H1 (cell line): ENCODE results near the gene PRSS50. TPM values are rescaled to one million over a fixed set of nuclear protein-coding genes. Genes with fewer than 3 reads are reported as not detected.

Experiments used
- CTCF ChIA-PET: fragments of 300-600 bp; sonication (Branson Sonifier 250); formaldehyde crosslinking; loops from one replicate; lab custom pipeline; 2021; ENCODE audit not compliant: partially characterized antibody; lab: Charles Lee
- POLR2A ChIA-PET: fragments of 300-600 bp; sonication (Branson Sonifier 250); formaldehyde crosslinking; loops from one replicate; lab custom pipeline; 2021; ENCODE audit warnings: inconsistent platforms; ENCODE audit not compliant: partially characterized antibody; lab: Charles Lee
- DNase-seq, 2 experiments: peaks; one replicate each; pipeline versions ENCODE4 v3.0.0 to v3.0.0-alpha.2; 2010 to 2022; ENCODE audit warnings: low spot score in 2 of 2, low read depth in 1 of 2, mixed read lengths in 1 of 2
- FAIRE-seq: peaks from 2 replicates; lab custom pipeline; 2011; peaks lifted over from hg19 to GRCh38; lab: Jason Lieb, UNC
- H2AFZ ChIP-seq: 2 replicates; pipeline ENCODE4 v1.8.1; 2012; ENCODE audit warnings: low read length, inconsistent platforms
- H2AK5ac ChIP-seq: 2 replicates; pipeline ENCODE4 v1.6.1; 2013; ENCODE audit warnings: low read depth, low read length
- H2BK120ac ChIP-seq: replicated peaks from 2 replicates; pipeline ENCODE3; 2013; ENCODE audit warnings: low read depth, low read length, inconsistent platforms
- H2BK12ac ChIP-seq: 2 replicates; pipeline ENCODE4 v1.6.1; 2013; ENCODE audit warnings: low read depth, low read length
- H2BK15ac ChIP-seq: 2 replicates; pipeline ENCODE4 v1.6.1; 2013; ENCODE audit warnings: low read length
- H2BK20ac ChIP-seq: 2 replicates; pipeline ENCODE4 v1.6.1; 2013; ENCODE audit warnings: low read length
- H2BK5ac ChIP-seq: 2 replicates; pipeline ENCODE4 v1.6.1; 2013; ENCODE audit warnings: low read depth, low read length
- H3K14ac ChIP-seq: 2 replicates; pipeline ENCODE4 v1.6.1; 2013; ENCODE audit warnings: inconsistent platforms; ENCODE audit not compliant: insufficient read length
- H3K18ac ChIP-seq: 2 replicates; pipeline ENCODE4 v1.6.1; 2013; ENCODE audit warnings: low read length; ENCODE audit errors: extremely low read depth
- H3K23ac ChIP-seq: 2 replicates; pipeline ENCODE4 v1.6.1; 2013; ENCODE audit warnings: inconsistent platforms; ENCODE audit not compliant: insufficient read length
- H3K23me2 ChIP-seq: 2 replicates; pipeline ENCODE4 v1.6.1; 2013; ENCODE audit warnings: low read depth, low read length
- H3K27ac ChIP-seq: 2 replicates; pipeline ENCODE4 v1.6.1; 2011; ENCODE audit warnings: low read depth, low read length, inconsistent platforms
- H3K27me3 ChIP-seq, 4 experiments: replicated peaks in 1 of 4; 1 replicate in 1 of 4; 2 replicates in 3 of 4; pipeline versions ENCODE4 v1.6.1 to v1.8.1; 2011 to 2013; ENCODE audit warnings: low read length in 3 of 4, mild to moderate bottlenecking in 3 of 4, inconsistent platforms in 2 of 4, mixed read lengths in 2 of 4, moderate library complexity in 1 of 4; ENCODE audit not compliant: control insufficient read depth in 3 of 4, insufficient read depth in 3 of 4; ENCODE audit errors: extremely low read depth in 1 of 4
- H3K36me3 ChIP-seq, 4 experiments: 2 replicates each; pipeline versions ENCODE4 v1.6.1 to v1.8.1; 2011 to 2013; ENCODE audit warnings: mild to moderate bottlenecking in 4 of 4, low read length in 3 of 4, moderate library complexity in 2 of 4, control low read depth in 1 of 4, inconsistent platforms in 1 of 4; ENCODE audit not compliant: insufficient read depth in 4 of 4, control insufficient read depth in 2 of 4
- H3K4ac ChIP-seq: replicated peaks from 2 replicates; pipeline ENCODE3; 2013; ENCODE audit warnings: low read length, low read depth, mixed read lengths, inconsistent platforms; ENCODE audit not compliant: insufficient read length
- H3K4me1 ChIP-seq, 4 experiments: replicated peaks in 1 of 4; 1 replicate in 1 of 4; 2 replicates in 3 of 4; pipeline versions ENCODE4 v1.6.1 to v1.8.1; 2011 to 2013; ENCODE audit warnings: low read length in 3 of 4, inconsistent platforms in 2 of 4, mixed read lengths in 1 of 4; ENCODE audit not compliant: insufficient read depth in 4 of 4, control insufficient read depth in 3 of 4
- H3K4me2 ChIP-seq, 2 experiments: 2 replicates each; pipeline versions ENCODE4 v1.6.1 to v1.8.1; 2011 to 2013; ENCODE audit warnings: low read depth in 2 of 2, low read length in 2 of 2, control low read depth in 1 of 2, inconsistent platforms in 1 of 2, mild to moderate bottlenecking in 1 of 2; ENCODE audit not compliant: insufficient read depth in 1 of 2
- H3K4me3 ChIP-seq, 4 experiments: fragments of 200-600, 300-600 bp in 1 of 4; sonication (generic), shearing (Covaris generic), sonication (Bioruptor Twin) in 1 of 4; 2 replicates each; pipeline versions ENCODE4 v1.5.1 to v1.8.1; 2011 to 2016; ENCODE audit warnings: low read length in 4 of 4, low read depth in 3 of 4, control low read depth in 2 of 4, inconsistent platforms in 2 of 4, mild to moderate bottlenecking in 2 of 4, mixed read lengths in 1 of 4, moderate library complexity in 1 of 4; ENCODE audit not compliant: insufficient read depth in 2 of 4; ENCODE audit errors: extremely low read depth in 1 of 4
- H3K56ac ChIP-seq: replicated peaks from 2 replicates; pipeline ENCODE3; 2013; ENCODE audit warnings: low read depth, mild to moderate bottlenecking, mixed read lengths, low read length, inconsistent platforms; ENCODE audit not compliant: insufficient read length
- H3K79me1 ChIP-seq: 2 replicates; pipeline ENCODE4 v1.6.1; 2013; ENCODE audit warnings: low read depth, low read length, control low read depth
- H3K79me2 ChIP-seq, 2 experiments: 2 replicates each; pipeline versions ENCODE4 v1.6.1 to v1.8.1; 2012 to 2013; ENCODE audit warnings: low read length in 2 of 2, mild to moderate bottlenecking in 2 of 2, inconsistent platforms in 1 of 2; ENCODE audit not compliant: insufficient read depth in 2 of 2, control insufficient read depth in 1 of 2
- H3K9ac ChIP-seq, 4 experiments: replicated peaks in 1 of 4; 1 replicate in 1 of 4; 2 replicates in 3 of 4; pipeline versions ENCODE4 v1.6.1 to v1.8.1; 2011 to 2013; ENCODE audit warnings: low read depth in 3 of 4, low read length in 3 of 4, control low read depth in 2 of 4, mild to moderate bottlenecking in 2 of 4, moderate library complexity in 2 of 4, inconsistent platforms in 1 of 4; ENCODE audit errors: extremely low read depth in 1 of 4
- H3K9me3 ChIP-seq, 2 experiments: 2 replicates each; pipeline versions ENCODE4 v1.6.1 to v1.8.1; 2012 to 2013; ENCODE audit warnings: mild to moderate bottlenecking in 2 of 2, moderate library complexity in 2 of 2, control low read depth in 1 of 2, inconsistent platforms in 1 of 2, low read depth in 1 of 2, low read length in 1 of 2, mixed read lengths in 1 of 2; ENCODE audit not compliant: insufficient read depth in 2 of 2
- H4K20me1 ChIP-seq, 2 experiments: replicated peaks in 1 of 2; 2 replicates each; pipeline versions ENCODE3 to v1.8.1; 2011 to 2013; ENCODE audit warnings: inconsistent platforms in 2 of 2, low read length in 2 of 2, mild to moderate bottlenecking in 1 of 2; ENCODE audit not compliant: insufficient read depth in 2 of 2, control insufficient read depth in 1 of 2
- H4K5ac ChIP-seq: 2 replicates; pipeline ENCODE4 v1.6.1; 2013; ENCODE audit warnings: low read length, low read depth, mixed read lengths, inconsistent platforms; ENCODE audit not compliant: insufficient read length
- H4K8ac ChIP-seq: 2 replicates; pipeline ENCODE4 v1.8.0; 2013; ENCODE audit warnings: mild to moderate bottlenecking, moderate library complexity, low read length, inconsistent platforms; ENCODE audit not compliant: insufficient read depth; ENCODE audit errors: extremely low read depth
- H4K91ac ChIP-seq: replicated peaks from 2 replicates; pipeline ENCODE3; 2013; ENCODE audit warnings: low read length, mixed read lengths, inconsistent platforms; ENCODE audit not compliant: insufficient read length
- BCL11A ChIP-seq, 2 experiments: IDR thresholded peaks; one replicate each; pipeline ENCODE4 v1.6.1; 2011; ENCODE audit warnings: low read depth in 2 of 2, low read length in 2 of 2, mild to moderate bottlenecking in 2 of 2
- CHD1 ChIP-seq: IDR thresholded peaks from 2 replicates; pipeline ENCODE4 v1.6.1; 2012; ENCODE audit warnings: low read depth, low read length, improper control_type of control experiment
- CHD2 ChIP-seq: IDR thresholded peaks from 2 replicates; pipeline ENCODE4 v1.6.1; 2012; ENCODE audit warnings: low read length, improper control_type of control experiment
- CREB1 ChIP-seq: IDR thresholded peaks from 2 replicates; pipeline ENCODE4 v1.6.1; 2012; ENCODE audit warnings: inconsistent platforms
- E2F6 ChIP-seq: IDR thresholded peaks from 2 replicates; pipeline ENCODE4 v1.6.1; 2012; ENCODE audit warnings: inconsistent platforms
- GABPA ChIP-seq: IDR thresholded peaks from 2 replicates; pipeline ENCODE4 v1.6.1; 2011; ENCODE audit warnings: mild to moderate bottlenecking, low read length, moderate library complexity, borderline replicate concordance; ENCODE audit not compliant: insufficient read depth
- JUN ChIP-seq: IDR thresholded peaks from 2 replicates; pipeline ENCODE4 v1.6.1; 2011; ENCODE audit warnings: low read depth, mild to moderate bottlenecking, improper control_type of control experiment, low read length
- JUND ChIP-seq: IDR thresholded peaks from 2 replicates; pipeline ENCODE4 v1.6.1; 2011; ENCODE audit warnings: mild to moderate bottlenecking, improper control_type of control experiment, low read length
- POLR2A ChIP-seq, 2 experiments: IDR thresholded peaks; 1 replicate in 1 of 2; 2 replicates in 1 of 2; pipeline ENCODE4 v1.6.1; 2011; ENCODE audit warnings: low read depth in 2 of 2, low read length in 2 of 2, mild to moderate bottlenecking in 2 of 2; ENCODE audit errors: control extremely low read depth in 1 of 2
- SIN3A ChIP-seq, 2 experiments: IDR thresholded peaks in 1 of 2; conservative IDR thresholded peaks in 1 of 2; 2 replicates each; pipeline ENCODE4 v1.6.1; 2011 to 2012; ENCODE audit warnings: low read length in 2 of 2, improper control_type of control experiment in 1 of 2, low read depth in 1 of 2, mild to moderate bottlenecking in 1 of 2
- TAF1 ChIP-seq: IDR thresholded peaks from 2 replicates; pipeline ENCODE4 v1.6.1; 2011; ENCODE audit warnings: mild to moderate bottlenecking, low read depth, low read length
- YY1 ChIP-seq: IDR thresholded peaks from 2 replicates; pipeline ENCODE4 v1.6.1; 2011; ENCODE audit warnings: low read depth, mild to moderate bottlenecking, low read length
- WGBS, 2 experiments: shearing (Covaris generic) in 1 of 2; methylation state at CpG; one replicate each; pipeline versions ENCODE4 v1.1.6 to v1.1.7; 2013 to 2015; ENCODE audit warnings: low lambda C conversion rate in 2 of 2, mixed read lengths in 2 of 2, inconsistent platforms in 1 of 2, low coverage in 1 of 2, missing lambda C conversion rate in 1 of 2; ENCODE audit not compliant: insufficient replicate concordance in 2 of 2, insufficient coverage in 1 of 2, insufficient read length in 1 of 2; ENCODE audit errors: extremely low coverage in 1 of 2, missing lambda C conversion rate in 1 of 2; 5-methylcytosine and 5-hydroxymethylcytosine counted together
- polyA plus RNA-seq, 7 experiments: library from polyadenylated mRNA; depleted of rRNA in 3 of 7; stranded (reverse) in 5 of 7; unstranded in 2 of 7; fragments of >200 nt in 5 of 7; fragments of 200-250 nt in 2 of 7; gene quantifications; 1 replicate in 5 of 7; 2 replicates in 1 of 7; 4 replicates in 1 of 7; pipeline versions ENCODE4 v1.2.1 to v1.2.3, GENCODE V29; 2011 to 2013; ENCODE audit warnings: missing spikeins in 2 of 7, mixed read lengths in 2 of 7
- total RNA-seq: library from RNA; stranded (reverse); fragmentation: NEBNext Ultra II Directional; extraction: Animal tissue kit (Norgen Biotek cat#: 25700); gene quantifications from 2 replicates; pipeline ENCODE4 v1.2.1, GENCODE V29; 2021

Gene PRSS50
- total and polyA plus RNA-seq, 2 of the 8 experiments (the other 6 are each of a cell fraction or from before 2014, with no cell fraction given) = 0.47 to 0.71 TPM

- Histone ChIP-seq H3K79me1 (no peaks in the 10 kb centered on the region), H3K56ac (no peak overlapping the region), H2AFZ (no peak overlapping the region), H2BK5ac (no peak overlapping the region), H3K9ac (no peak overlapping the region), H3K23me2 (no peaks in the 10 kb centered on the region), H4K20me1 (peaks cover 2 to 4% of the 10 kb centered on the region in 2 experiments)
- TF ChIP-seq GABPA (no peak), TAF1 (no peak), JUND (no peak), BCL11A (IDR thresholded peaks at IDR 0.05; ENCODE audit: low read depth in 2 of 2, low read length in 2 of 2) (no peak), YY1 (no peak), SIN3A (conservative IDR thresholded peaks at IDR 0.05 in 1 of 2, IDR thresholded peaks at IDR 0.05 in 1 of 2; ENCODE audit: low read depth in 1 of 2, low read length in 2 of 2) (no peak), CHD2 (no peak), CREB1 (no peak), JUN (no peak), E2F6 (no peak), POLR2A (IDR thresholded peaks at IDR 0.05; ENCODE audit: control extremely low read depth in 1 of 2, low read depth in 2 of 2, low read length in 2 of 2) (no peak), CHD1 (no peak)
- TF ChIP-seq, all 59 proteins: peak for 0
- no peak overlapping the region for H2AK5ac ChIP-seq
- no peaks in the 10 kb centered on the region for H3K36me3 ChIP-seq
- H3K9me3 ChIP-seq = no peaks in the 10 kb centered on the region
- H3K4ac ChIP-seq = no peak overlapping the region
- no peaks in the 10 kb centered on the region for H3K79me2 ChIP-seq
- H3K18ac ChIP-seq = no peak overlapping the region
- whole genome bisulfite sequencing, 2 experiments = 94% methylated on average over 6 of the region's 7 CpGs; no CpG with 5 or more reads in 1 of the 2 experiments
- H3K14ac ChIP-seq = no peak overlapping the region
- H3K4me3 ChIP-seq = no peak overlapping the region
- H3K27ac ChIP-seq = no peak overlapping the region
- no peak overlapping the region for H2BK12ac ChIP-seq
- no peak overlapping the region for H4K8ac ChIP-seq
- DNase-seq (no peak), FAIRE-seq (no peak)
- no peaks in the 10 kb centered on the region; a peak in 2 of 7 replicates for H3K27me3 ChIP-seq
- no peak overlapping the region for H2BK15ac ChIP-seq
- no peak overlapping the region for H3K23ac ChIP-seq
- H3K4me1 ChIP-seq = peaks cover 0 to 6% (median 0%) of the 10 kb centered on the region in 4 experiments; a peak in 1 of 7 replicates
- no peak overlapping the region for H4K5ac ChIP-seq
- CTCF ChIA-PET = interaction anchor here (0.6 to 6.5 kb wide), 17 partner anchors 8 to 404 kb away, joined by 3 to 91 read pairs (median 5); partner anchors contain the start of gene PRSS50
- POLR2A ChIA-PET = no interaction called here
- H2BK20ac ChIP-seq = no peak overlapping the region
- H4K91ac ChIP-seq = no peak overlapping the region
- no peak overlapping the region for H2BK120ac ChIP-seq
- no peak overlapping the region for H3K4me2 ChIP-seq
Measured at GRCh38 chr3:46710229-46710628, 7.4 kb downstream of the PRSS50 start.
